Subcutaneous abdominal adipose tissue (tissue), 5 donors: Measurements from ENCODE around the gene ASTN2.

Experiments used
- H3K27ac ChIP-seq: one replicate; pipeline ENCODE4 v1.7.0; 2013; ENCODE audit warnings: low read depth, mild to moderate bottlenecking, inconsistent platforms, low read length, moderate library complexity
- H3K27me3 ChIP-seq, 5 donors: one replicate each; pipeline ENCODE4 v1.7.0; 2013; ENCODE audit warnings: low read length in 5 of 5, inconsistent platforms in 1 of 5; ENCODE audit not compliant: control insufficient read depth in 5 of 5, insufficient read depth in 4 of 5
- H3K36me3 ChIP-seq, 5 donors: one replicate each; pipeline ENCODE4 v1.7.0; 2013; ENCODE audit warnings: low read length in 5 of 5; ENCODE audit not compliant: control insufficient read depth in 5 of 5, insufficient read depth in 5 of 5
- H3K4me1 ChIP-seq, 5 donors: one replicate each; pipeline ENCODE4 v1.7.0; 2013; ENCODE audit warnings: low read length in 5 of 5, mild to moderate bottlenecking in 3 of 5, moderate library complexity in 1 of 5; ENCODE audit not compliant: control insufficient read depth in 5 of 5, insufficient read depth in 5 of 5
- H3K4me3 ChIP-seq, 5 donors: one replicate each; pipeline ENCODE4 v1.7.0; 2013; ENCODE audit warnings: low read length in 5 of 5, low read depth in 1 of 5
- H3K9ac ChIP-seq, 5 donors: one replicate each; pipeline ENCODE4 v1.7.0; 2013; ENCODE audit warnings: low read length in 5 of 5, mild to moderate bottlenecking in 4 of 5, moderate library complexity in 3 of 5
- H3K9me3 ChIP-seq, 5 donors: one replicate each; pipeline ENCODE4 v1.7.0; 2013; ENCODE audit warnings: low read length in 5 of 5; ENCODE audit not compliant: control insufficient read depth in 5 of 5
- donor health status: healthy.
- donor health status: healthy.
- donor health status: healthy.
- donor health status: healthy.
- donor health status: healthy.

Gene ASTN2

GRCh38 chr9:116520218-116520617, 894.6 kb downstream of the ASTN2 start:
- Histone ChIP-seq H3K9ac (no peak overlapping the region), H3K4me1 (no peaks in the 10 kb centered on the region), H3K9me3 (peaks cover 0 to 14% (median 3%) of the 10 kb centered on the region in 5 donors), H3K27me3 (no peaks in the 10 kb centered on the region), H3K27ac (no peak overlapping the region), H3K4me3 (no peak overlapping the region), H3K36me3 (no peaks in the 10 kb centered on the region)

- no peaks in the 10 kb centered on the region for H3K4me1 ChIP-seq
- H3K27ac ChIP-seq: no peak overlapping the region
- no peaks in the 10 kb centered on the region for H3K36me3 ChIP-seq
- H3K9ac ChIP-seq: no peak overlapping the region
- no peaks in the 10 kb centered on the region for H3K27me3 ChIP-seq
- H3K4me3 ChIP-seq: no peak overlapping the region
- peaks cover 0 to 14% (median 3%) of the 10 kb centered on the region in 5 donors for H3K9me3 ChIP-seq
Observed at GRCh38 chr9:116516456-116516855, 898.4 kb downstream of the ASTN2 start.

- no peaks in the 10 kb centered on the region for H3K36me3 ChIP-seq
- no peak overlapping the region for H3K9ac ChIP-seq
- no peaks in the 10 kb centered on the region for H3K4me1 ChIP-seq
- H3K27me3 ChIP-seq: no peaks in the 10 kb centered on the region
- no peak overlapping the region for H3K27ac ChIP-seq
- peaks cover 0 to 11% (median 2%) of the 10 kb centered on the region in 5 donors for H3K9me3 ChIP-seq
- H3K4me3 ChIP-seq: no peak overlapping the region
Observed at GRCh38 chr9:116515541-116515940, 899.3 kb downstream of the ASTN2 start.

- Histone ChIP-seq H3K27me3 (no peaks in the 10 kb centered on the region), H3K9me3 (peaks cover 0 to 3% (median 0%) of the 10 kb centered on the region in 5 donors), H3K27ac (no peak overlapping the region), H3K36me3 (no peaks in the 10 kb centered on the region), H3K4me1 (no peaks in the 10 kb centered on the region), H3K4me3 (no peak overlapping the region), H3K9ac (no peak overlapping the region)
Observed at GRCh38 chr9:116506685-116507084, 908.2 kb downstream of the ASTN2 start.

GRCh38 chr9:116504893-116505480, 909.9 kb downstream of the ASTN2 start:
- H3K27me3 ChIP-seq: no peaks in the 10 kb centered on the region
- H3K9me3 ChIP-seq: peaks cover 0 to 3% (median 0%) of the 10 kb centered on the region in 5 donors
- no peaks in the 10 kb centered on the region for H3K4me1 ChIP-seq
- H3K9ac ChIP-seq: no peak overlapping the region
- H3K4me3 ChIP-seq: no peak overlapping the region
- no peaks in the 10 kb centered on the region for H3K36me3 ChIP-seq
- no peak overlapping the region for H3K27ac ChIP-seq

GRCh38 chr9:116504081-116504480, 910.8 kb downstream of the ASTN2 start:
- Histone ChIP-seq H3K27me3 (no peaks in the 10 kb centered on the region), H3K4me1 (no peaks in the 10 kb centered on the region)

GRCh38 chr9:116502746-116503145, 912.1 kb downstream of the ASTN2 start:
- no peak overlapping the region for H3K4me3 ChIP-seq
- H3K9me3 ChIP-seq: peaks cover 0 to 3% (median 0%) of the 10 kb centered on the region in 5 donors
- no peak overlapping the region for H3K9ac ChIP-seq
- no peaks in the 10 kb centered on the region for H3K27me3 ChIP-seq
- H3K4me1 ChIP-seq: no peaks in the 10 kb centered on the region
- no peaks in the 10 kb centered on the region for H3K36me3 ChIP-seq
- no peak overlapping the region for H3K27ac ChIP-seq

More at GRCh38 chr9:116504081-116504480, 910.8 kb downstream of the ASTN2 start:
- H3K9ac ChIP-seq: no peak overlapping the region
- H3K27ac ChIP-seq: no peak overlapping the region
- no peaks in the 10 kb centered on the region for H3K36me3 ChIP-seq
- H3K9me3 ChIP-seq: peaks cover 0 to 3% (median 0%) of the 10 kb centered on the region in 5 donors
- H3K4me3 ChIP-seq: no peak overlapping the region

- H3K36me3 ChIP-seq: no peaks in the 10 kb centered on the region
- H3K9ac ChIP-seq: no peak overlapping the region
- no peak overlapping the region for H3K27ac ChIP-seq
- peaks cover 0 to 3% (median 0%) of the 10 kb centered on the region in 5 donors for H3K9me3 ChIP-seq
- no peak overlapping the region for H3K4me3 ChIP-seq
- no peaks in the 10 kb centered on the region for H3K27me3 ChIP-seq
- H3K4me1 ChIP-seq: no peaks in the 10 kb centered on the region
Observed at GRCh38 chr9:116501871-116502270, 913.0 kb downstream of the ASTN2 start.

- no peaks in the 10 kb centered on the region for H3K36me3 ChIP-seq
- no peak overlapping the region for H3K4me3 ChIP-seq
Observed at GRCh38 chr9:116499986-116500871, 914.6 kb downstream of the ASTN2 start.

GRCh38 chr9:116499434-116499833, 915.4 kb downstream of the ASTN2 start:
- Histone ChIP-seq H3K27ac (no peak overlapping the region), H3K27me3 (no peaks in the 10 kb centered on the region), H3K4me3 (no peak overlapping the region), H3K4me1 (no peaks in the 10 kb centered on the region), H3K9ac (no peak overlapping the region), H3K36me3 (no peaks in the 10 kb centered on the region), H3K9me3 (peaks cover 0 to 3% (median 0%) of the 10 kb centered on the region in 5 donors)

More at GRCh38 chr9:116499986-116500871, 914.6 kb downstream of the ASTN2 start:
- no peaks in the 10 kb centered on the region for H3K4me1 ChIP-seq
- peaks cover 0 to 3% (median 0%) of the 10 kb centered on the region in 5 donors for H3K9me3 ChIP-seq
- no peak overlapping the region for H3K9ac ChIP-seq
- H3K27me3 ChIP-seq: no peaks in the 10 kb centered on the region
- H3K27ac ChIP-seq: no peak overlapping the region
